Mucosa of stomach (tissue), 1 donor: ENCODE results near the gene DMKN.
"Not testable (repeated sequence)": the region's sequence is repeated elsewhere in the genome, so short reads cannot be mapped to it uniquely, and the experiment has no call there.

Experiments used
- H3K27me3 ChIP-seq: one replicate; pipeline ENCODE4 v1.7.0; 2013; ENCODE audit warnings: mild to moderate bottlenecking, low read length; ENCODE audit not compliant: control insufficient read depth, insufficient read depth
- H3K36me3 ChIP-seq: one replicate; pipeline ENCODE4 v1.7.0; 2013; ENCODE audit warnings: low read length; ENCODE audit not compliant: control insufficient read depth, insufficient read depth
- H3K4me1 ChIP-seq: one replicate; pipeline ENCODE4 v1.7.0; 2013; ENCODE audit warnings: mild to moderate bottlenecking, low read length; ENCODE audit not compliant: control insufficient read depth, insufficient read depth
- H3K4me3 ChIP-seq: one replicate; pipeline ENCODE4 v1.7.0; 2013; ENCODE audit warnings: low read length
- H3K9ac ChIP-seq: one replicate; pipeline ENCODE4 v1.7.0; 2013; ENCODE audit warnings: mild to moderate bottlenecking, low read length, moderate library complexity
- H3K9me3 ChIP-seq: one replicate; pipeline ENCODE4 v1.7.0; 2013; ENCODE audit warnings: mild to moderate bottlenecking, low read length, moderate library complexity; ENCODE audit not compliant: control insufficient read depth
- donor health status: Pancreatic carcinoma.

Gene DMKN

GRCh38 chr19:35483089-35483488 is 30.4 kb downstream of the DMKN start:
- H3K4me1 ChIP-seq: no peaks in the 10 kb centered on the region
- no peaks in the 10 kb centered on the region for H3K36me3 ChIP-seq
- no peak overlapping the region for H3K9ac ChIP-seq
- H3K27me3 ChIP-seq: peaks cover 5% of the 10 kb centered on the region
- H3K4me3 ChIP-seq: no peak overlapping the region
- H3K9me3 ChIP-seq: no peaks in the 10 kb centered on the region

- Histone ChIP-seq H3K36me3 (no peaks in the 10 kb centered on the region), H3K4me1 (no peaks in the 10 kb centered on the region), H3K27me3 (no peaks in the 10 kb centered on the region), H3K4me3 (no peak overlapping the region), H3K9me3 (no peaks in the 10 kb centered on the region), H3K9ac (no peak overlapping the region)
Measured at GRCh38 chr19:35478794-35479677, 34.4 kb downstream of the DMKN start.

GRCh38 chr19:35476149-35476548 is 37.3 kb downstream of the DMKN start:
- Histone ChIP-seq H3K9ac (no peak overlapping the region), H3K4me3 (no peak overlapping the region), H3K4me1 (no peaks in the 10 kb centered on the region), H3K36me3 (no peaks in the 10 kb centered on the region), H3K27me3 (no peaks in the 10 kb centered on the region), H3K9me3 (no peaks in the 10 kb centered on the region)

- H3K36me3 ChIP-seq, H3K9ac ChIP-seq, H3K4me1 ChIP-seq, H3K27me3 ChIP-seq, H3K4me3 ChIP-seq, H3K9me3 ChIP-seq: not testable (repeated sequence)
Measured at GRCh38 chr19:35474594-35474993, 38.9 kb downstream of the DMKN start.

GRCh38 chr19:35474104-35474503 is 39.3 kb downstream of the DMKN start:
- H3K36me3 ChIP-seq: no peaks in the 10 kb centered on the region
- no peak overlapping the region for H3K4me3 ChIP-seq
- no peaks in the 10 kb centered on the region for H3K4me1 ChIP-seq

GRCh38 chr19:35471946-35472345 is 41.5 kb downstream of the DMKN start:
- no peak overlapping the region for H3K9ac ChIP-seq
- no peak overlapping the region for H3K4me3 ChIP-seq
- H3K4me1 ChIP-seq: no peaks in the 10 kb centered on the region
- no peaks in the 10 kb centered on the region for H3K36me3 ChIP-seq
- H3K27me3 ChIP-seq: no peaks in the 10 kb centered on the region
- no peaks in the 10 kb centered on the region for H3K9me3 ChIP-seq

More at GRCh38 chr19:35474104-35474503, 39.3 kb downstream of the DMKN start:
- no peak overlapping the region for H3K9ac ChIP-seq
- no peaks in the 10 kb centered on the region for H3K27me3 ChIP-seq
- H3K9me3 ChIP-seq: no peaks in the 10 kb centered on the region

GRCh38 chr19:35471075-35471474 is 42.4 kb downstream of the DMKN start:
- H3K4me3 ChIP-seq, H3K36me3 ChIP-seq, H3K4me1 ChIP-seq: not testable (repeated sequence)

GRCh38 chr19:35470128-35470527 is 43.3 kb downstream of the DMKN start:
- Histone ChIP-seq H3K9ac (no peak overlapping the region), H3K4me1 (no peaks in the 10 kb centered on the region), H3K27me3 (no peaks in the 10 kb centered on the region), H3K9me3 (no peaks in the 10 kb centered on the region), H3K4me3 (no peak overlapping the region), H3K36me3 (no peaks in the 10 kb centered on the region)

More at GRCh38 chr19:35471075-35471474, 42.4 kb downstream of the DMKN start:
- H3K27me3 ChIP-seq, H3K9ac ChIP-seq, H3K9me3 ChIP-seq: not testable (repeated sequence)

GRCh38 chr19:35468637-35469036 is 44.8 kb downstream of the DMKN start:
- Histone ChIP-seq H3K4me3 (no peak overlapping the region), H3K36me3 (no peaks in the 10 kb centered on the region), H3K9me3 (no peaks in the 10 kb centered on the region), H3K4me1 (no peaks in the 10 kb centered on the region), H3K9ac (no peak overlapping the region), H3K27me3 (no peaks in the 10 kb centered on the region)

- H3K9ac ChIP-seq: no peak overlapping the region
- no peak overlapping the region for H3K4me3 ChIP-seq
- no peaks in the 10 kb centered on the region for H3K4me1 ChIP-seq
- no peaks in the 10 kb centered on the region for H3K27me3 ChIP-seq
- no peaks in the 10 kb centered on the region for H3K36me3 ChIP-seq
- H3K9me3 ChIP-seq: no peaks in the 10 kb centered on the region
Measured at GRCh38 chr19:35466259-35466658, 47.2 kb downstream of the DMKN start.

GRCh38 chr19:35462956-35463355 is 50.5 kb downstream of the DMKN start:
- H3K9me3 ChIP-seq, H3K4me3 ChIP-seq, H3K9ac ChIP-seq, H3K27me3 ChIP-seq, H3K36me3 ChIP-seq: not testable (repeated sequence)
- H3K4me1 ChIP-seq: peaks cover 20% of the 10 kb centered on the region

- peaks cover 23% of the 10 kb centered on the region for H3K4me1 ChIP-seq
- no peak overlapping the region for H3K4me3 ChIP-seq
- H3K9me3 ChIP-seq: no peaks in the 10 kb centered on the region
- H3K9ac ChIP-seq: no peak overlapping the region
- H3K36me3 ChIP-seq: no peaks in the 10 kb centered on the region
- H3K27me3 ChIP-seq: no peaks in the 10 kb centered on the region
Measured at GRCh38 chr19:35462476-35462953, 50.9 kb downstream of the DMKN start.
